ENCODE results near the gene AFDN.

The AFDN gene

GRCh38 chr6:167977717-167978467 is 151.2 kb downstream of the AFDN start:
- DNase-seq (ENCODE audit: low spot score) = no peak

GRCh38 chr6:167978607-167979006 is 151.9 kb downstream of the AFDN start:
- DNase-seq (ENCODE audit: low spot score) = no peak

GRCh38 chr6:167979436-167980139 is 152.9 kb downstream of the AFDN start:
- DNase-seq (ENCODE audit: low spot score) = no peak

GRCh38 chr6:167980911-167981580 is 154.3 kb downstream of the AFDN start:
- peak; percentile 78 for DNase-seq (ENCODE audit: low spot score)

- DNase-seq (ENCODE audit: low spot score) = no peak
Observed at GRCh38 chr6:167981916-167982462, 155.3 kb downstream of the AFDN start.

- no peak for DNase-seq (ENCODE audit: low spot score)
Observed at GRCh38 chr6:167984144-167984719, 157.5 kb downstream of the AFDN start.

- DNase-seq (ENCODE audit: low spot score) = no peak
Observed at GRCh38 chr6:167984876-167985604, 158.3 kb downstream of the AFDN start.

- no peak for DNase-seq (ENCODE audit: low spot score)
Observed at GRCh38 chr6:167985911-167986595, 159.3 kb downstream of the AFDN start.

GRCh38 chr6:167987396-167988153 is 160.9 kb downstream of the AFDN start:
- DNase-seq (ENCODE audit: low spot score) = no peak

- DNase-seq (ENCODE audit: low spot score) = no peak
Observed at GRCh38 chr6:167988154-167988495, 161.4 kb downstream of the AFDN start.

GRCh38 chr6:167988945-167989841 is 162.5 kb downstream of the AFDN start:
- DNase-seq (ENCODE audit: low spot score) = no peak

GRCh38 chr6:167990016-167990945 is 163.6 kb downstream of the AFDN start:
- DNase-seq (ENCODE audit: low spot score) = no peak

GRCh38 chr6:167993169-167993568 is 166.5 kb downstream of the AFDN start:
- peak; percentile 28 for DNase-seq (ENCODE audit: low spot score)

- no peak for DNase-seq (ENCODE audit: low spot score)
Observed at GRCh38 chr6:167993831-167994230, 167.1 kb downstream of the AFDN start.

GRCh38 chr6:167995302-167995701 is 168.6 kb downstream of the AFDN start:
- DNase-seq (ENCODE audit: low spot score) = no peak

- DNase-seq (ENCODE audit: low spot score) = no peak
Observed at GRCh38 chr6:167995731-167996151, 169.0 kb downstream of the AFDN start.

- DNase-seq (ENCODE audit: low spot score) = no peak
Observed at GRCh38 chr6:167996424-167997199, 169.9 kb downstream of the AFDN start.
